HT-29 (cell line): Measurements from ENCODE around the gene NGEF. TPM values are rescaled to one million over a fixed set of nuclear protein-coding genes. Genes with fewer than 3 reads are reported as not detected.
A peak's percentile ranks its signal among the peaks of the same experiment; 100 is the strongest.

Experiments
- DNase-seq: peaks from one replicate; pipeline ENCODE4 v3.0.0-alpha.2; 2015; ENCODE audit warnings: low spot score
- total RNA-seq: library from RNA; depleted of rRNA; stranded (reverse); fragments of >200 nt; shearing (Covaris generic); gene quantifications from 2 replicates; pipeline ENCODE4 v1.2.3, GENCODE V29; 2014

The NGEF gene
- total RNA-seq, 1 experiment from 2014 or later = 13.5 TPM

DNA sequence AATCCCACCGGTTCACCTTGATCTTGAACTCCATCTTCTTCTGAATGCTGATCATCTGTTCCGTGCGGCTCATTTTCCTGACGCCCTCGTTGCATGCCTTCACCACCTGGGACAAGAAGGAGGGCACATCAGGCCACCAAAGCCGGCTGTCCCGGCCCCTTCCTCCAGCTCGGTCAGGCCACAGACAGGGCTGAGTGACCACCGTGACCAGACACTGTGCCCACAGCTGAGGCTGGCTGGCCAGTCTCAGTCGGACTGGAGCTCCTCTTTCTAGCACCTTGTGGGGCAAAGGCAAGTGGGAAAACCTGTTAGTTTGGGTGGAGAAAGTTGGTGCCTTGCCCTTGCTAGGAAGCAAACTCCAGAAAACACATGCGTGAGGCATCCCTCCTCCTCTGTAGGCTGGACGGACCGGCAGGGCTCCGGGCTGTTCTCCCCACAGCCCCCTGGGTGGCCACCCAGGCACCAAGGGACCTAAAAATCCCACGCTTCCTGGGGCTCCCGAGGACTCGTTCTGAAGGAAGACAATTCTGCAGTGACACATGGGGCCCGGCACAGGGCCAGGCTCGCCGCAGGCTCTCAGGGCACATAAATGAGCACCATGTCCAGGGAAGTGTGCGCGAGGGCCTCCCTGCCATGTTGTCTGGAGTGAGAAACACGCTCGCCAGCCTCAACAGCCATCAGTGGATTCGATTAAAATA lies 127.6 kb downstream of the NGEF start:
- DNase-seq = peak; percentile 47

DNA sequence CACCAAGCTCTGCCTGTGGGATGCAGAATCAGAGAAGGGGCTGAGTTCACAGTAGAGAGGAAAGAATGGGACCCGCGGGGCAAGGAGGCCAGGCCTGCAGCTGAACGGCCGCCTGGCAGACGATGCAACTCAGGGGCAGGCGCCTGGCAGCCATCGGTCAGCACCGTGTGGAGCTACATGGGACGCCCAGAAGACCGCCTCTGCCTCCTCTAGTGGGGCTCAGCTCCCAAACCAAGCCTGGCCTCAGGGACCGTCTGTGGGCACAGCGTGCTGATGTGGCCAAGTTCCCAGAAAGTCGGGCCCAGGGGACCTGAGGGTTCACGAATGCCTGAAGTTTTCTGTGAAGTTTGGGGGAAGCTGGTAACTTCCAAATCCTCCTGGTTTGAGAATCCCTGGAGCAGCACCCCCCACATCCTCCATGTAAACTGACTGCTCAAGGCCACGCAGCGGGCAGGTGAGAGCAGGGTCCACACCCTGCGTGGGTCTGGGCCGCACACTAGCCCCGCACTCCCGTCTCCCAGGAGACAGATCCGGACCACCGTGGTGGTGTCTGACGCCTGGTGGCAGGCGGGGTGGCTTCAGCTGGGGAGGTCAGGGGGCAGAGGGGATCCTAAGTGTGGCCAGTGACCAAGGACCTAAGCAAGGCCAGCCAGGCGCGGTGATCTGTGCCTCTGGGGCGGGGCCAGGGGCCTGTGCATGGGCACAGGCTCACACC lies 128.3 kb downstream of the NGEF start:
- DNase-seq = no peak

DNA sequence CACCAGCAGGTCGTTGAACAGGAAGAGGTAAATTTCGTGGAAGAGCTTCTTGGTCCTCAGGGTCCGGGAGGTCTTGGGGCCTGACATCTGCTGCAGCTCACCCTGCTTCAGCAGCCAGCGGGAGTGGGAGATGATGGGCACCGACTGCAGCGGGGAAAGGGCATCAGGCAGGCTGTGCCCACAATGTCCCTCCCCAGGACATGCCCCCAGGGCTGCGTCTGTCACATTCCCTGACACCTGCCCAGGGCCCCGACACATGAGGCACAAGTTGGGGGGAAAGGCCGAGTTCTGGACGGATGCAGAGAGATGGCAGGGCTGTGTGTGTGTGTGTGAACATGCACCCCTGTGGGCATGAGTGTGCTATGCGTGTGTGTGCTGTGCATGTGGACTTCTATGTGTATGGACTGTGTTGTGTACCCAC lies 129.0 kb downstream of the NGEF start:
- no peak for DNase-seq

DNA sequence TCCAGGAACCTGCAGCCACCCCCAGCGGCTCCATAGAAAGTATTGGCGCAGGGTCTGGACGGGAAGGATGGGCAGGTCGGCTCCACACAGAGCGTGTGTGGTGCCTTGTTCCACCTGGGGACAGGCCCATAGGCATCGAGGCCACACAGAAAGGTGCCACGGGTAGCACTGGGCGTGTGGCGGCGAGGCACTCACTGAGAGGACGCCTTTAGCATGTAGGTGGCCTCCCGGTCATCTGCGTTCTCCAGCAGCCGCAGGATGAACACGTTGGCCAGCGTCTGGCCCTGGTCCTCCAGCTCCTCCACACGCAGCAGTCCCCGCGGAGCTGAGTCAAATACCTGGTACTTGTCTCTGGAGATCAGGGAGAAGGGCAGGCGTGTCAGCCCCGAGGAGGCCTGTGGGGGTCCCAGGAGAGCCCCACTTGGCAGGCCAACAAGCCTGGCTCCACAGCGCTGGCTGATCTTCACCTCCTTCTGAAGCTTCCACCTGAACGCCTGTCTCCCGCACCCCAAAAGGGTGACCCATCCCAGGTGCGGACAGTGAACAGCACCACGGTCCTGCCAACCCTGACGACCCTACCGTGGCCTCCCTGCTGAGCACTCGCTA lies 129.8 kb downstream of the NGEF start:
- DNase-seq = no peak

DNA sequence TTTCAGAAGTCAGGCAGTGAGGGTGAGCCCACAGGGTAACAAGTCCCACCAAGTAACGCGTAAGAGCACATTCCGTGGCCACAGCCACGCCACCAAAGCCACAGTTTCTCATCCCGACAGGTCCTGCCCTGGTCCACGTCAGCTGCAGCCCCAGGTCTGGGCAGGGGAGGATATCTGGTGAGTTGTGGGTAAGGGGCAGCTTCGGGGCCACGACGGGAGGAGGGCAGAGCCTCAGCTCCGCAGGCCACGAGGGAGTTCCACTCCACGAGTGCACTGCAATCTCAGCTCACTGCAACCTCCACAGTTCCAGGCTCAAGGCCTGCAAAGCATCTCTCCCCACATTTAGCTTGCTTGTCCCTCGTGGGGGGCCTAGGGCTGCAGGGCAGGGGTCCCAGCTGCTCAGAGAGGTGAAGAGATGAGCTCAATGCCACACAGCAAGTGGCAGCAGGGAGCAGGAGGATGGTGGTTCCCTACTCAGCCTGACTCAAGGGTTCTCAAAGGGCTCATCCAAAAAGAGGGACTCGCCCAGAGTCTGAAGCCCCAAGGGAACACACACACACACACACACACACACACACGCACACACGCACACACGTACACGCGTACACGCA lies 130.4 kb downstream of the NGEF start:
- DNase-seq = no peak

DNA sequence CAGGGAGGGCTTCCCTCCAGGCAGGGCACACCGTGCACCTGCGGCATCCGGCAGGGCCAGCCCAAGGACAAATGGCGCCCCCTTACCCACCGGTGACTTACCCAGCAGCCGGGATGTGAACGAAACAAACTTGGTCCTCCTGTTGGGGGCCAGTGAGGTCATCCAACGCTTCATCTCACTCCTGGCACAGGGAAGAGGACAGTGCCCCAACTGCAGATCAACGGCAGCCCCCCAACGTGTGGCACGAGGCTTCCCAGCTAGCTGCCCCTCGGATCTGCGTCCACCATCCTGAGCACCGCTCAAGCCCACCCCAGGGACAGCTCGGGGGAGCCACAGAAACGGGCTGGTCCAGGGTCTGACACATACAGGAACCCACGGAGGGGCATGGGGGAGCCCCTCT lies 131.0 kb downstream of the NGEF start:
- no peak for DNase-seq

DNA sequence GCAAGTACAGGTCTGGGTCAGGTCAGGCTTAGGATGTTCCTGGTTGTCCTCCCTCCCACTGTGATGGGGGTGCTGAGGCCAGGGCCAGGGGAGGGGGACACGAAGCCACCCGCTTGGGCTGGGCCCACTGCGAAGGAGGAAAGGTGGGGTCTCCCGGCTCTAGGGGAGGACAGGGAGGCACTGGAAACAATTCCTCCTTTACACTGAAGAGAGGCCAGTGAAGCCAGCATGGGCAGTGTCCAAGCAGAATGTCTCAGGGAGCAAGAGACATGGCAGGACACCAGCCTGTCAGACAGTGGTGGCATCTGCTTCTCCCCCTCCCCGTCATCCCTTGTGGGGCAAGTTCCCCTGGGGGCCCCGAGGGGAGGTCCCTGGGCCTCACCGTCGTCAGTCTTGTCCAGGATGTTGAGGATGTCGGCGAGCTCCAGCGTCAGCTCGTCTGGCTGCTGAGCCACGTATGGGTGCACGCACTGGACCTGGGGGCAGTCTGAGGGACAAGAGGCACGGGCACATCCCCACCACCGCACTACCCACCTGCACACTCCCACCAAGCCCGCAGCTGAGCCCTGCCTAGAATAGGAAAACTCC lies 132.2 kb downstream of the NGEF start:
- no peak for DNase-seq

DNA sequence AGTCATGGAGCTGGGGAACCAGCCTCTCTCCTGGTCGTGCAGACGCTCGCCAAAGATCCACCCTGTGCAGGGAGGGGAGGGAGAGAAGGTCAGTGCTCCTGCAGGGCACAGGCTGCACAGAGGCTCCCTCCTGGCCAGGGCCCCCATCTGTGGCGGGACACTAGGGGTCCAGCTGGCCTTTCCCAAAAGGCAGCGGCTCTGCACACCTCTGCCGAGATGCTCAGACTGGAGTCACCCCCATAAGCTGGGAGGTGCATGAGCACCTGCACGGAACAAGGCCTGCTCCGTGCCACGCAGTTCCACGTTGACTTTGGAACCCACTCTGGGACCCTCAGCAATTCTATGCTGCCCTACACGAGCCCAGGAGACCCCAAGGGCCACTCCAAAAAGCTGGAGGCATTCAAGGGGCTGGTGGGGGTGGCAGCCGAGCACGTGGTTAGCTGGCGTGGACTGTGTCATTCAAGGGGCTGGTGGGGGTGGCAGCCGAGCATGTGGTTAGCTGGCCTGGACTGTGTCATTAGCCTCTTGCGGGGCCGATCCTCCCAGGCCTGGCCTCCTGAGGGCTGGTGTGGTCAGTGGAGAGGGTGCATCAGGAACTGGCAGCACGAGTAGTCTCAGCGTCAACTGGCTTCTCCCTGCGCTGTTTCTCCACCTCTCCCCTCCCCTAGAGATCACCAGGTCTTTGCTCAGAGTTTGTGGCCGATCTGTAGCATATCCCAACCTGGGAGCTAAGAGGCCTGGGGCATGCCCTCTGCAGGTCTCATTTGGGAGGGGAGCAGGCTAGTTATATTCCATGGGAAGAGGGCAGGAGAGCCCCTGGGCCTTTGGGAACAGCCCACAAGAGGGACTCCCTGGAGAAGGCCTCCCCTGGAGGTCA lies 133.2 kb downstream of the NGEF start:
- DNase-seq = no peak

DNA sequence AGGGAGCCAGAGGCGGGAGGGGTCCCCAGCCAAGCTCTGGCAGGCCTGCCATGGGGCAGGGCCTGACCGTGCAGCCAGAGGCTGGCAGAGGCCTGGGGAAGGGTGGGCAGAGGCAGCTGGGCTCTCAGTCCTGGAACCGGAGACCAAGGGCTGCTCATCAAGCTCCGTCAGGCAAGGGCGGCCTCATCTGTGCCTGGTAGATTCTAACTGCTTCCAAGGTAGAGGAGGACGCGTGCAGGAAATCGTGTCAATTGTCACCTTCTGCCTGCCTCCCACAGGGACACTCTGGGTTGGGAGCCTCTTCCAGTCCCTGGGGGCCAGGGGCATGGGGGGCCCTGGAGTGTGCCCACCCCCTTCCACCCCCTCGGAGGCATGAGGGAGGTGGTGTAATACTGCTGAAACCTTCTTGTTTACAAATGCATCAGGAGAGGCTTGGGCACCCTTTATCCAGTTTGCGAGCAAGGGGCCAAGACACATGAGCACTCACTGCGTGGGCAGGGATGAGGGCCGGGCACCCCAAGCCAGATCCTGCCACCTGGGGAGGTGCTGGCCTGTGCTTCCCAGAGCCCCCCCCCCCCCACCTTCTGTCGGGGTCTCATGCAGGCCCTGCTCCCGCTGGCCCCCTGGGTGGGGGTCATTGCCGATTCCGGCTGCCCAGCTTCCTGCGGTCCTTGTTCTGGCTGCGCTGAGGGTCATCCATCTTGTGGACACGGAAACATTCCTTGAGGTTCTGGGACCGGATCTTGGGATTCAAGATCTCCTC lies 134.0 kb downstream of the NGEF start:
- DNase-seq = no peak

DNA sequence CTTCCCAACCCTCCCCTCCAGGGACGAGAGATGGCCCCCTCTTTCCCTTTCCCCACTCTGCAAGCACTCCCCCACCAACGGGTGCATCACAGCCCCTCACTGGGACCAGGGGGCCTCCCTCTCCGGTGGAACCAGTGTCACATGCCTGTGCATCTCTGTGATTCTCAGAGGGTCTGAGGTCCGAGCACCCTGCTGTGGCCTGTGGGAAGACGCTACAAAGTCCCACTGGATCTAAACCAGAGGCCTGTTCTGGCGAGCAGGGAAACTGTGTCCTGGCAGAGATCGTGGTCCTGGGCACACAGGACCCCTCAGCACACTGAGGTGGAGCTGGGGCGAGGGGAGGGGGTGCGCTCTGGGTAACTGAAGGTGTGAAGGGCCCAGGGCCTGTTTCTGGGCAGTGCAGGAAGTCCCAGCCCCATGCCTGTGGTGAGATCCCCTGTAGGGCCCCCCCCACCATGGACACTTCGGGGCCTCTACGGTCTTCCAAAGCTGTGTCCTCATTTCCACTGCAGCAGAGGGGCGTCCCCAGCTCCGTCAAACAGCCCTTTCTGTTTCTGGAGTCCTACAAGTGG lies 135.0 kb downstream of the NGEF start:
- DNase-seq = no peak

DNA sequence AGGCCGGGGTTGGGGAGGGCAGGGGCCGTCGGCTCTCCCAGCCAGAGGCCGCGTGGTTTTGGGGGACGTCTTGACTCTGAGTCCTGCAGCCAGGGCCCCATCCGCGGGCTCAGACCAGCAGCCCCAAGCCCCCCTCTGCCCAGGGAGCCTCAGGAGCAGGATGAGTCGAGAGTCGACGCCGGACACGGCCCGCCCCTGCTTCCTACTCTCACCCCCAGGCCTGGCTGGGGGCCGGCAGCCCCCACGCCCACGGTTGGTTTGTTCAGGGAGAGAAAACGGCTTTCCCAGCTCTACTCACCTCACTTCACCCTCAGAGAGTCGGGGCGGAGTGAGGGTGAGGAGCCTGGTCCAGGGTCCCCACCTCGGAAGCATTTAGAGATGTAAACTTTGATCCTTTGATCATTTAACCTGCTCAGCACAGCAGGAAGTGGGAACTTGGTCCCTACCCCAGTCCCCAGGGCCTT lies 136.0 kb downstream of the NGEF start:
- no peak for DNase-seq

DNA sequence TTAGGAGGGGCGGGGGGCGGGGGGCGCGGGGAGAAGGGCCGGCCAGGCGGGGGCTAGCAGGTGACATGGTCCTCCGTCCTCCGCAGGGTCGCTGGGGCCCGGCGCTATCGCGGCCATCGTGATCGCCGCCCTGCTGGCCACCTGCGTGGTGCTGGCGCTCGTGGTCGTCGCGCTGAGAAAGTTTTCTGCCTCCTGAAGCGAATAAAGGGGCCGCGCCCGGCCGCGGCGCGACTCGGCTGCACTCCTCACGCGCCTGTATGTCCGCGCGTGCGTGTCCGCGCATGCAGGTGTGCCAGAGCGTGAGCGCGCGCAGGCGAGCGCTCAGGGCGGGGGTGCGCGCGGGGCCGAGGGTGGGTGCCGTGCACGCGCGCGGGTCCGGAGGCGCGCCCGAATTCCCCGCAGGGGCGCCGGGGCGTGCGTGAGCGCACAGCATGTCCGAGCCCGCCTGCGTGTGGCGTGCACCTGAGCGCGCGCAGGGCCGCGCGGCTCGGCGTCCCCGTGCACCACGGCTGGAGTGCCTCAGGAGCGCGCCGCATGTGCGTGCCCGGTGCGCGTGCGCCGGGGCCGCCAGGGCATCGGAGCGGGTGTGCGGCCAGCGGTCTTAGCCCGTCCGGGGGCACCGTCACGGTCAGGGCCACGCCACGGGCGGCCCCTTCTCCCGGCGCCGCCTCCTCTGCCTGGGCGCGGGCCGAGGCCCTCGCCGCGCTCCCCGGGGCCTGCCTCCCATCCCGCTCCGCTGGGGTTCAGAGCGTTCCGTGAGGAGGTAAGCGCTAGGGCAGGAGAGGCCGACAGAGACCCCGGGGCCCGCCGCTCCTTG lies 136.7 kb downstream of the NGEF start:
- peak; percentile 61 for DNase-seq

DNA sequence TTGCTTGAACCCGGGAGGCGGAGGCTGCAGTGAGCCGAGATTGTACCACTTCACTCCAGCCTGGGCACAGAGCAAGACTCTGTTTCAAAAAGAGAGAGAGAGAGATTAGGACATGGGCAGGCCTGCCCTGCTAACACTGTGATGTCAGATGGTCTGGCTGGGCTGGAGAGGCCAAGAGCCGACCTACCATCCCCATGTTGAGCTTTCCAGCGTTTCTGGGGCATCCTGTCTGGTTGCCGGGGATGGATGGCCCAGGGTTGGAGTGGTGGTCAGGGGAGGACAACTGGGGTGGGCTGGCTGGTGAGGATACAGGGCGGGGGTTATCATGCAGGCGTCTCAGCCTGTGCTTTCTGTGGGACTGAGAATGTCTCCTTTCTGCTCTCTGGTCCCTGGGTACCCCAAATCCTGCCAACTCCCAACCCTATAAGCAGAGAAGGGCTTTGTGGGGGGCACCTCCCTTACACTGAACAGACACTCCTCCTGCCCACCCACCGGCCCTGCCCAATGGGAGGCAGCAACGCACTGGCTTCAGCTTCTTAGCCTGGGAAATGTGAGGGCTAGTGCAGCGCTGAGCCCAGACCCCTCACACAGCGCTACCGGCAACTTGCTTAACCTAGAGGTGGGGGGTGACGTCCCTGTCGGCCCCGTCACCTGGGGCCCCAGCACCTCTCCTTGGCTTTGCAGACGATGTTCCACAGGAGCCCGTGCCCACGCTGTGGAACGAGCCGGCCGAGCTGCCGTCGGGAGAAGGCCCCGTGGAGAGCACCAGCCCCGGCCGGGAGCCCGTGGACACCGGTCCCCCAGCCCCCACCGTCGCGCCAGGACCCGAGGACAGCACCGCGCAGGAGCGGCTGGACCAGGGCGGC lies 137.6 kb downstream of the NGEF start:
- DNase-seq = no peak

DNA sequence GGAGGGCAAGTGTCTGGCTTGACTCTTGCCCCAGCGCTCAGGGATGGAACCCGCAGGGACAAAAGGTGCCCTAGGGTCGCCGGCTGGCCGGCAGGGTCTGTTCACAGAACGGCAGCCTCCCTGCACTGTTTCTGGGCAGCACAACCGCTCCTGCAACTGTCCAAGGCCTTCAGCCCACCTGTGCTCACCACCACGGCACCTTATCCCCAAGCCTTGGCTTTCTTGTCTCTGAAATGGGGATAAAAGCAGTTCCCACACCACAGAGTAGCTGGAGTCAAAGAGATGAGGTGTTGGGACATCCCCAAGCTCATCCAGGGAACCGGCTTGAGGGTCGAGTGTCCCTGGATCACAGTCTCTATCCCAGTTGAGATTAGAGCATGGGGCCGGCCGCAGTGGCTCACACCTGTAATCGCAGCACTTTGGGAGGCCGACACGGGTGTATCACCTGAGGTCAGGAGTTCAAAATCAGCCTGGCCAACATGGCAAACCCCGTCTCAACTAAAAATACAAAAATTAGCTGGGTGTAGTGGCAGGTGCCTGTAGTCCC lies 138.3 kb downstream of the NGEF start:
- no peak for DNase-seq

DNA sequence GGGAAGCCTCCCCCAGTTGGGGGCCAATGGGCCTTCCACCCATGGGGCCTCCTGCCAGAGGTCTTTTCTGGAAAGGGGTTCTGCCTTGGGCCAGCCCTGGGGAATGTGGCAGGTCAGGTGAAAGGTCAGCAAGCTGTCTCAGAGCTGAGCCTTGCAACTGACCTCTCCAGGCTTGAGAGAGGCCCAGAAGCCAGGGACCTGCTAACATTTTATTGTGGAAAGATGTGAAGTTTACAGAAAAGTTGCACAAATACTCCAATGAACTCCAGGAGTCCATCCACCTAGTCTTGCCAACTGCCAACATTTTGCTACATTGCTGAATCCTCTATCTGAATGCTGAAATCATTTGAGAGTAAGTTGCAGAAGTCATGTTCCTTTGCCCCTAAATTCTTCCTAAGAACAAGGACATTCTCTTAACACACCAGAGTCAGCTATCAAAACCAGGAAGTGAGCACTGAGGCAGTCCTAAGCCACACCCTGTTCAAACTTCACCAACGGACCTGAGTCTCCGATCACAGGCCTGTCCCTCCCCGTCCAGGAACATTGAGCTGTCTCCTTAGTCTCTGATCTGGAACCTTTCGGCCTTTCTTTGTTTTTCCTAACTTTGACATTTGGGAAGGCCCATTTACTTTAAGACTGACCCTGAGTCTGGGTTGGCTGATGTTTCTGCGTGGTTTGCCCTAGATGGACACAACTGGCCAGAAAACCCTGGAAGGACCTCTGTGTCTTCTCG lies 139.0 kb downstream of the NGEF start:
- DNase-seq = peak; percentile 56

DNA sequence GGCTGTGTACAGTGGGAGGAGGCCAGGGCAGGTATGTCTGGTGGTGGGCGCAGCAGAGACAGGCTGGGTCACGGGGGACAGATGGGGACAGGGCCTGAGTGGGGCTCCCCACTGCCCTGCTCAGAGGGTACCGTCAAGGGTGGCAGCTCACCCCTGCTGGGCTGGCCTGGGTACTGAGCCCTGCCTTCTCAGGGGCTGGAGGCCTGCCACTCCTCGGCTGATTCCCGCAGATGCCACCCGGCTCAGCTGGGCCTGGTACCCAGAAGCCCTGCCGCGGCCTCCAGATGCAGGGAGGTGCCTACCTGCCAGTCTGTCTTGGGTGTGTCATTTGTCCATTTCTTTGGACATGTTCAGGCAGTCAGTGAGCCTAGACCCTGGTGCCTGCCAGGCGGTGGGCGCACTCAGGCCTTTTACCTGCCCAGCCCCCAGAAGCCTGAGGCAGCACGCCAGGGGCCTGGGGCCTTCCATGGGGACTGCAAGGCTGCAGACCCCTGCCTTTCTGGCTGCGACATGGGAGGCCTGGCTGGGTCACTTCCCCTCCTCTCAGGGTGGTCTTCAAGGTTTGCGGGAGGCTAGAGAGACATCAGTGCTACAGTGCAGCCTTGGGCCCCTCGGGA lies 139.7 kb downstream of the NGEF start:
- DNase-seq = no peak

DNA sequence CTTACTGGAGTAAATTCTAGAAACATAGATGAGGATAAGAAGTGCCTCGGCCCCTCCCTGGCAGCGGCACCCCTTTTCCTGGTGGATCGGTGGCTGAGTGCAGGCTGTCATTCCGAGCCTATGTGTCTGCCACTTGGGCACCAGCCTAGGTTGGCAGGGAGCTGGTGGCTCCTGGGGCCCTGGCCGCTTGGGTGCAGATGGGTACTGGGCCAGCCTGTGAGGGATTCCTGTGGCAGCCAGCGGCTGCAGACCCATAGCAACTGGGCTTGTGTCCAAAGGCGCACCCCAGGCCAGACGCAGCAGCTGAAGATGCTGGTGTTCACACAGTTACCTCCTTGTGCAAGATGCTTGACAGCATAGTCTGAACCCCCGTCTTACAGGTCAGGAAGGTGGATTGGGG lies 140.2 kb downstream of the NGEF start:
- no peak for DNase-seq
